GM12873 (cell line): Measurements from ENCODE around the gene MAGEB4.

Source experiments
- TF ChIP-seq, protein P1 (sequence below): IDR thresholded peaks from 2 replicates; pipeline ENCODE4 v1.5.1; 2012; ENCODE audit warnings: low read depth, mild to moderate bottlenecking, moderate library complexity, low read length, control low read depth; ENCODE audit not compliant: insufficient read depth; ENCODE audit errors: missing control alignments

Gene MAGEB4, protein sequence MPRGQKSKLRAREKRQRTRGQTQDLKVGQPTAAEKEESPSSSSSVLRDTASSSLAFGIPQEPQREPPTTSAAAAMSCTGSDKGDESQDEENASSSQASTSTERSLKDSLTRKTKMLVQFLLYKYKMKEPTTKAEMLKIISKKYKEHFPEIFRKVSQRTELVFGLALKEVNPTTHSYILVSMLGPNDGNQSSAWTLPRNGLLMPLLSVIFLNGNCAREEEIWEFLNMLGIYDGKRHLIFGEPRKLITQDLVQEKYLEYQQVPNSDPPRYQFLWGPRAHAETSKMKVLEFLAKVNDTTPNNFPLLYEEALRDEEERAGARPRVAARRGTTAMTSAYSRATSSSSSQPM

DNA sequence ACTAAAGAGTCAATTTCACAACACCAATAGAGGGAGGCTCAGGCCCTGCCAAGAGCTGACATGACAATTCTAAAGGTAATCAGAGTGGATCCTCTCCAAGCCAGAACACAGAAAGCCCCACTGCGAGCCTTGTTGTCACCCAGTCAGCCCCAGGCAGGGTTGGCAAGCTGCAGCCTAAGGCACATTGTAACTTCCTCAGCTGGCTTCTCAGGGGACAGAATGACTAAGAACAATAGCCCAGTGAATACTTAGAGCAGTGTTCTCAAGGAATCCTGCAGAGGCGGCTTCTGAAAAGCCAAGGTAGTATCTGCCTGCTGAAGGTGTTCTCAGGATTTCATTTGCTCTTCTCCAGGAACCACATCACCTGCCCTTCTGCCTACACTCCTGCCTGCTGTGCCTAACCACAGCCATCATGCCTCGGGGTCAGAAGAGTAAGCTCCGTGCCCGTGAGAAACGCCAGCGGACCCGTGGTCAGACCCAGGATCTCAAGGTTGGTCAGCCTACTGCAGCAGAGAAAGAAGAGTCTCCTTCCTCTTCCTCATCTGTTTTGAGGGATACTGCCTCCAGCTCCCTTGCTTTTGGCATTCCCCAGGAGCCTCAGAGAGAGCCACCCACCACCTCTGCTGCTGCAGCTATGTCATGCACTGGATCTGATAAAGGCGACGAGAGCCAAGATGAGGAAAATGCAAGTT, at the start of gene MAGEB4:
TSS of gene MAGEB4 (plus strand) at position 277 of the 692 bp plus-strand sequence. CDS start at position 413, 136 bp downstream.
- TF ChIP-seq, protein P1, sequence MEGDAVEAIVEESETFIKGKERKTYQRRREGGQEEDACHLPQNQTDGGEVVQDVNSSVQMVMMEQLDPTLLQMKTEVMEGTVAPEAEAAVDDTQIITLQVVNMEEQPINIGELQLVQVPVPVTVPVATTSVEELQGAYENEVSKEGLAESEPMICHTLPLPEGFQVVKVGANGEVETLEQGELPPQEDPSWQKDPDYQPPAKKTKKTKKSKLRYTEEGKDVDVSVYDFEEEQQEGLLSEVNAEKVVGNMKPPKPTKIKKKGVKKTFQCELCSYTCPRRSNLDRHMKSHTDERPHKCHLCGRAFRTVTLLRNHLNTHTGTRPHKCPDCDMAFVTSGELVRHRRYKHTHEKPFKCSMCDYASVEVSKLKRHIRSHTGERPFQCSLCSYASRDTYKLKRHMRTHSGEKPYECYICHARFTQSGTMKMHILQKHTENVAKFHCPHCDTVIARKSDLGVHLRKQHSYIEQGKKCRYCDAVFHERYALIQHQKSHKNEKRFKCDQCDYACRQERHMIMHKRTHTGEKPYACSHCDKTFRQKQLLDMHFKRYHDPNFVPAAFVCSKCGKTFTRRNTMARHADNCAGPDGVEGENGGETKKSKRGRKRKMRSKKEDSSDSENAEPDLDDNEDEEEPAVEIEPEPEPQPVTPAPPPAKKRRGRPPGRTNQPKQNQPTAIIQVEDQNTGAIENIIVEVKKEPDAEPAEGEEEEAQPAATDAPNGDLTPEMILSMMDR, result no peak

DNA sequence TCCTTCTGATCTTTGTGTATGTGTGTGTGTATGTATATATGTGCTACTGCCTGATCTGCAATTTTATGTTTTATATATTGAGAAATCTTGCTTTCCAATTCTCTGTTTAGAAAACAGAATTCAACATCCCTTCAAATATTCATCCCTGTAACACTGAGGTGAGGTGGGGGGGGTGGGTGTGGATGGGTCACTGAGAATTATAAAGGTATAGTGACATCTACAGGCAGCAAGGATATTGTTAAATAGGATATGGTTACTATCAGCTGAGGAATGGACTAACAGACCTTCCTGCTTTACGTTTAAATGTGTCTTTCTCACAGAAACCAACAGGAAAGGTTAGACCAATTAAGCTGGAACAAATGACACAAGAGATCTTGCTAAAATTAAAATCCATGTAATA, 45.5 kb upstream of the MAGEB4 start:
- TF ChIP-seq, protein P1, result peak; percentile 11

DNA sequence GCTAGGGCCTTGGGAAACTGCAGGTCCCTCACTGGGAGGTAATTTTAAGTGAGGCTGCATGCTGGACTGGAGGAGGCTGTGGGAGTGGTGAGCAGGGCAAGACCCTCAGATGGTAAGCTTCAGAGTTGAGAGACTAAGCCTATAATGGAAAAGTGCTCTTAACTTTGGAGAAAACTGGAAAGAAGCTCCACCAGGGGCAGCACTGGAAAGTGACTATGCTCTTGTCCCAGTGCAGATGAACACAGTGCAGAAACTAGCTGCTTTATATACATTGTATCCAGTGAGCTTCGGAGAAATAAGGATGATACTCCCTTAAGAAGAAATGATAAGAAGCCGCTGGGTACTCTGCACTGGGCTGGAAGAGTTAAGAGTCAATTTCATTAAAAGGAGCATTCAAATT, 29.6 kb upstream of the MAGEB4 start:
- TF ChIP-seq, protein P1, result no peak

DNA sequence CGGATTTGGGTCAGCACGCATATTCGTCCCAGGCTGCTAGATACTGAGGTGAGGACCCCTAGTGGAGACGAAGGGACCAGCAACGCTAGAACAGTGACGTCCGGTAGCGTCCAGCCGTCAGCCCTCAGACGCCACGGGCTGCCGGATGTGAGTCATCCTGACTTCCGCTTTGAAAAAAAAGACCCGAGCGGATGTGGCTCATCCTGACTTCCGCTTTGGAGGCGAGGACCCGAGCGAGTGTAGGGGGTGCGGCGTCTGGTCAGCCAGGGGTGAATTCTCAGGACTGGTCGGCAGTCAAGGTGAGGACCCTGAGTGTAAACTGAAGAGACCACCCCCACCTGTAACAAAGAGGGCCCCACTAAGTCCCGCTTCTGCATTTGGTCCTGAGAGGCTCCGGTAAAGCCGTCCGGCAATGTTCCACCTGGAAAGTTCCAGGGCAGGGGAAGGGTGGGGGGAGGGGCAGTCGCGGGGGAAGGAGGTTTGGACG, 26.4 kb upstream of the MAGEB4 start, which contains the start of gene MAGEB2:
TSS of gene MAGEB2 (plus strand) at position 207 of the 487 bp plus-strand sequence. CDS start 3,018 bp downstream, outside the sequence.
- TF ChIP-seq, protein P1, result peak; percentile 29

DNA sequence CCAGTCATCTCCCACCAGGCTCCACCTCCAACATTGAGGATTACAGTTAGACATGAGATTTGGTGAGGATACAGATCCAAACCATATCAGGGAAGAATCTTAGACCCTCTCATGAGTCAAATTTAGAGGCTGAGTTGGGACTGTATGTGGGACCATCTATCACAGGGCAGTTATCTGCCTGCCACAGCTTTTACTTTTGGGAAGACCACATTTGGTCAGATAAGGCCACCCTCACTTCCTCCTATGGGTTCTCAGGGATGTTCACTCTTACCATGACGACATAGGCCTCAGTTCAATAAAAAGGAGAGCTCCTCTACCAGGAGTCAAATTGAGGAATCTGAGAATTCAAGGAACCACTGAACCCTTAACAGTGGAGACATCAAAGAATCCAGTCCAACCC, 24.3 kb upstream of the MAGEB4 start:
- TF ChIP-seq, protein P1, result no peak

DNA sequence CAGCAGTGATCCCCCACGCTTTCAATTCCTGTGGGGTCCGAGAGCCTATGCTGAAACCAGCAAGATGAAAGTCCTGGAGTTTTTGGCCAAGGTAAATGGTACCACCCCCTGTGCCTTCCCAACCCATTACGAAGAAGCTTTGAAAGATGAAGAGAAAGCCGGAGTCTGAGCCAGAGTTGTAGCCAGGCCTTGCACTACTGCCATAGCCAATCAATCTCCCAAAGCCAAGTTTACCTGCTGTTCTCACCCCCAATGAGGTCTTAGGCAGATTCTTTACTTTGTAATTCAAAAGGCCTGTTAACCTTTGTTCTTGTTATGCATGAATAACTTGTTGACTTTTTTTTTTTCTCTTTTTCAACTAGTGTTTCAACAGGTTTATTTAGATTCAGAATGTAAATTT, 22.4 kb upstream of the MAGEB4 start:
- TF ChIP-seq, protein P1, result no peak

DNA sequence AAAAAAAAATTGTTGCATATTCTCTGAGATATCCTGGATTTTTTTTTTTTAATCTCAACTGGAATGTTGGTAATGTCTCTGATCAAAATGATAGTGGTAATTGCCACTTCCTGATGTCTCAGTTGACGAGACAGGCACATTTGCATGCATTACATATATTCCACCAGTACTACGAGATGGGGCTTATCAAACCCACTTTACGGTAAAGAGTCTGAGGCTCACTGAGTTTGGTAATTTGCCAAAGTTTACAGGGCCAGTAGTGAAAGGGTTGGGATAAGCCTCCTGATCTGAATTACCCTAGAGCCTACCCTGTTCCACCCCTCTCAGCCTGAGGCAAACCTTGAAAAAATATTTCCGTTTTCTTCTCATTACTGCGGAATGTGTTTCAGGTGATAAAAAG, 21.1 kb upstream of the MAGEB4 start:
- TF ChIP-seq, protein P1, result no peak
